ENCODE measurements around the gene COL6A2. TPM values are rescaled to one million over a fixed set of nuclear protein-coding genes. Genes with fewer than 3 reads are reported as not detected.

Gene COL6A2
- total RNA-seq, 1 experiment from 2014 or later = 22.0 TPM

- no peaks in the 10 kb centered on the region for H3K79me2 ChIP-seq (ENCODE audit: low read depth)
- no peaks in the 10 kb centered on the region for H3F3A ChIP-seq (ENCODE audit: insufficient read depth, low read depth)
- no TSS peak for BruUV-seq (replicated peaks)
- no peaks in the 10 kb centered on the region for H3K9me2 ChIP-seq (ENCODE audit: insufficient read depth)
- no peaks in the 10 kb centered on the region for H4K20me1 ChIP-seq (ENCODE audit: insufficient read depth)
- no peak overlapping the region for H3K4me3 ChIP-seq
- TF ChIP-seq CTCF (conservative IDR thresholded peaks at IDR 0.05) (no peak), EZH2 (IDR thresholded peaks at IDR 0.05; ENCODE audit: low read depth) (no peak)
- no peaks in the 10 kb centered on the region for H3K27me3 ChIP-seq (ENCODE audit: insufficient read depth, low read depth)
- intact Hi-C loops (cut with micrococcal nuclease; ENCODE audit: unreplicated experiment) = no loop called here
- H3K27ac ChIP-seq = no peak overlapping the region
- H3K9me3 ChIP-seq (ENCODE audit: insufficient read depth, low read depth) = no peaks in the 10 kb centered on the region
- ChIA-PET CTCF (no interaction called here), POLR2A (ENCODE audit: unreplicated experiment) (no interaction called here)
- H3K4me1 ChIP-seq (replicated peaks; ENCODE audit: insufficient read depth) = no peaks in the 10 kb centered on the region
- DNase-seq = no peak
- no peak overlapping the region for H2AFZ ChIP-seq
- no peak overlapping the region for H3K4me2 ChIP-seq
- no peaks in the 10 kb centered on the region for H3K36me3 ChIP-seq (ENCODE audit: low read depth)
Observed at GRCh38 chr21:46130831-46131587, 33.1 kb downstream of the COL6A2 start.

- H3K9me3 ChIP-seq (ENCODE audit: insufficient read depth, low read depth) = no peaks in the 10 kb centered on the region
- DNase-seq = no peak
- ChIA-PET CTCF (no interaction called here), POLR2A (ENCODE audit: unreplicated experiment) (no interaction called here)
- H3K4me2 ChIP-seq = no peak overlapping the region
- intact Hi-C loops (cut with micrococcal nuclease; ENCODE audit: unreplicated experiment) = no loop called here
- H3K79me2 ChIP-seq (ENCODE audit: low read depth) = no peaks in the 10 kb centered on the region
- no peaks in the 10 kb centered on the region for H3F3A ChIP-seq (ENCODE audit: insufficient read depth, low read depth)
- TF ChIP-seq EZH2 (IDR thresholded peaks at IDR 0.05; ENCODE audit: low read depth) = no peak
- no peak for TF ChIP-seq CTCF (conservative IDR thresholded peaks at IDR 0.05)
- H3K4me1 ChIP-seq (replicated peaks; ENCODE audit: insufficient read depth) = no peaks in the 10 kb centered on the region
- no peaks in the 10 kb centered on the region for H3K27me3 ChIP-seq (ENCODE audit: insufficient read depth, low read depth)
- H2AFZ ChIP-seq = no peak overlapping the region
- no peaks in the 10 kb centered on the region for H4K20me1 ChIP-seq (ENCODE audit: insufficient read depth)
- no peak overlapping the region for H3K27ac ChIP-seq
- H3K4me3 ChIP-seq = no peak overlapping the region
- no peaks in the 10 kb centered on the region for H3K36me3 ChIP-seq (ENCODE audit: low read depth)
- H3K9me2 ChIP-seq (ENCODE audit: insufficient read depth) = no peaks in the 10 kb centered on the region
- no TSS peak for BruUV-seq (replicated peaks)
Observed at GRCh38 chr21:46131588-46131837, 33.6 kb downstream of the COL6A2 start.

GRCh38 chr21:46131838-46132651 is 34.1 kb downstream of the COL6A2 start:
- no peak for DNase-seq
- Histone ChIP-seq H3K4me3 (no peak overlapping the region), H3K4me1 (replicated peaks; ENCODE audit: insufficient read depth) (no peaks in the 10 kb centered on the region), H4K20me1 (ENCODE audit: insufficient read depth) (no peaks in the 10 kb centered on the region), H3K79me2 (ENCODE audit: low read depth) (no peaks in the 10 kb centered on the region), H3K27ac (no peak overlapping the region), H3K9me2 (ENCODE audit: insufficient read depth) (no peaks in the 10 kb centered on the region), H3K36me3 (ENCODE audit: low read depth) (no peaks in the 10 kb centered on the region), H3K27me3 (ENCODE audit: insufficient read depth, low read depth) (no peaks in the 10 kb centered on the region), H2AFZ (no peak overlapping the region), H3K4me2 (no peak overlapping the region), H3F3A (ENCODE audit: insufficient read depth, low read depth) (no peaks in the 10 kb centered on the region), H3K9me3 (ENCODE audit: insufficient read depth, low read depth) (no peaks in the 10 kb centered on the region)
- ChIA-PET POLR2A (ENCODE audit: unreplicated experiment) (no interaction called here), CTCF (interaction anchor here (0.7 kb wide), 2 partner anchors 166 to 469 kb away, joined by 4 to 7 read pairs; no protein-coding TSS in a partner anchor)
- BruUV-seq (replicated peaks) = no TSS peak
- TF ChIP-seq CTCF (conservative IDR thresholded peaks at IDR 0.05) (no peak), EZH2 (IDR thresholded peaks at IDR 0.05; ENCODE audit: low read depth) (no peak)
- intact Hi-C loops (cut with micrococcal nuclease; ENCODE audit: unreplicated experiment) = no loop called here
